KOPT-K1 (cell line): ENCODE data around the gene JADE2.
A peak's percentile ranks its signal among the peaks of the same experiment; 100 is the strongest.
"Not testable (repeated sequence)": the region's sequence is repeated elsewhere in the genome, so short reads cannot be mapped to it uniquely, and the experiment has no call there.

Source experiments
- H3K27ac ChIP-seq: fragments of 200-600 bp; sonication (generic); 2 replicates; pipeline ENCODE4 v1.5.1; 2016; ENCODE audit warnings: antibody characterized with exemption, mild to moderate bottlenecking, low read depth, low read length; ENCODE audit not compliant: poor library complexity, severe bottlenecking
- H3K36me3 ChIP-seq: fragments of 200-600 bp; sonication (generic); 2 replicates; pipeline ENCODE4 v1.5.1; 2017; ENCODE audit warnings: antibody characterized with exemption, mild to moderate bottlenecking, low read length, moderate library complexity; ENCODE audit not compliant: insufficient read depth
- H3K9me3 ChIP-seq: fragments of 200-600 bp; sonication (generic); 2 replicates; pipeline ENCODE4 v1.5.1; 2017; ENCODE audit warnings: antibody characterized with exemption, low read length, mild to moderate bottlenecking; ENCODE audit not compliant: insufficient read depth, poor library complexity, severe bottlenecking

Gene JADE2

GRCh38 chr5:134549714-134550113, 24.2 kb downstream of the JADE2 start:
- H3K36me3 ChIP-seq = peaks cover 87% of the 10 kb centered on the region
- no peaks in the 10 kb centered on the region for H3K9me3 ChIP-seq
- H3K27ac ChIP-seq = no peak overlapping the region

- Histone ChIP-seq H3K9me3 (no peaks in the 10 kb centered on the region), H3K27ac (peak overlapping the region; percentile 7), H3K36me3 (peaks cover 93% of the 10 kb centered on the region)
Measured at GRCh38 chr5:134550271-134551214, 25.1 kb downstream of the JADE2 start.

GRCh38 chr5:134551901-134552300, 26.4 kb downstream of the JADE2 start:
- no peak overlapping the region for H3K27ac ChIP-seq

GRCh38 chr5:134552301-134552700, 26.8 kb downstream of the JADE2 start:
- H3K27ac ChIP-seq = no peak overlapping the region
- H3K36me3 ChIP-seq = peaks cover 90% of the 10 kb centered on the region
- no peaks in the 10 kb centered on the region for H3K9me3 ChIP-seq

More at GRCh38 chr5:134551901-134552300, 26.4 kb downstream of the JADE2 start:
- no peaks in the 10 kb centered on the region for H3K9me3 ChIP-seq
- H3K36me3 ChIP-seq = peaks cover 92% of the 10 kb centered on the region

- H3K27ac ChIP-seq, H3K9me3 ChIP-seq: not testable (repeated sequence)
- peaks cover 86% of the 10 kb centered on the region for H3K36me3 ChIP-seq
Measured at GRCh38 chr5:134552716-134553115, 27.2 kb downstream of the JADE2 start.

- H3K36me3 ChIP-seq = peaks cover 79% of the 10 kb centered on the region
- H3K27ac ChIP-seq = no peak overlapping the region
- no peaks in the 10 kb centered on the region for H3K9me3 ChIP-seq
Measured at GRCh38 chr5:134553821-134554267, 28.4 kb downstream of the JADE2 start.

GRCh38 chr5:134554319-134555222, 29.1 kb downstream of the JADE2 start:
- Histone ChIP-seq H3K9me3 (no peaks in the 10 kb centered on the region), H3K27ac (peak overlapping the region; percentile 28), H3K36me3 (peaks cover 81% of the 10 kb centered on the region)

- H3K9me3 ChIP-seq = no peaks in the 10 kb centered on the region
- peak overlapping the region; percentile 28 for H3K27ac ChIP-seq
- peaks cover 81% of the 10 kb centered on the region for H3K36me3 ChIP-seq
Measured at GRCh38 chr5:134555223-134555889, 29.9 kb downstream of the JADE2 start.

GRCh38 chr5:134555890-134556311, 30.4 kb downstream of the JADE2 start:
- no peaks in the 10 kb centered on the region for H3K9me3 ChIP-seq
- H3K36me3 ChIP-seq = peaks cover 81% of the 10 kb centered on the region
- peak overlapping the region; percentile 28 for H3K27ac ChIP-seq

GRCh38 chr5:134556588-134556987, 31.1 kb downstream of the JADE2 start:
- Histone ChIP-seq H3K36me3 (peaks cover 83% of the 10 kb centered on the region), H3K27ac (peak overlapping the region; percentile 4)
- not testable (repeated sequence) for H3K9me3 ChIP-seq

- H3K36me3 ChIP-seq = peaks cover 83% of the 10 kb centered on the region
- no peaks in the 10 kb centered on the region for H3K9me3 ChIP-seq
- H3K27ac ChIP-seq = no peak overlapping the region
Measured at GRCh38 chr5:134556994-134557393, 31.5 kb downstream of the JADE2 start.

- Histone ChIP-seq H3K36me3 (peaks cover 84% of the 10 kb centered on the region), H3K27ac (no peak overlapping the region), H3K9me3 (no peaks in the 10 kb centered on the region)
Measured at GRCh38 chr5:134559672-134560071, 34.2 kb downstream of the JADE2 start.

GRCh38 chr5:134560698-134561097, 35.2 kb downstream of the JADE2 start:
- no peak overlapping the region for H3K27ac ChIP-seq
- H3K9me3 ChIP-seq = no peaks in the 10 kb centered on the region
- peaks cover 84% of the 10 kb centered on the region for H3K36me3 ChIP-seq

- no peaks in the 10 kb centered on the region for H3K9me3 ChIP-seq
- peaks cover 87% of the 10 kb centered on the region for H3K36me3 ChIP-seq
- no peak overlapping the region for H3K27ac ChIP-seq
Measured at GRCh38 chr5:134561871-134562296, 36.4 kb downstream of the JADE2 start.
